Mammary epithelial cell (primary cell): ENCODE results near the gene TNFRSF14.

Source experiments
- EZH2 ChIP-seq: IDR thresholded peaks from 2 replicates; pipeline ENCODE4 v1.6.1; 2012; ENCODE audit warnings: low read length, inconsistent platforms, borderline replicate concordance
- TF ChIP-seq, protein P1 (sequence below), 2 donors: IDR thresholded peaks in 1 of 2; conservative IDR thresholded peaks in 1 of 2; 2 replicates each; pipeline ENCODE4 v1.5.1; 2011 to 2012; ENCODE audit warnings: inconsistent platforms in 2 of 2, low read length in 2 of 2, mild to moderate bottlenecking in 2 of 2, control low read depth in 1 of 2, low read depth in 1 of 2; ENCODE audit not compliant: insufficient read depth in 1 of 2; ENCODE audit errors: extremely low read depth in 1 of 2

DNA sequence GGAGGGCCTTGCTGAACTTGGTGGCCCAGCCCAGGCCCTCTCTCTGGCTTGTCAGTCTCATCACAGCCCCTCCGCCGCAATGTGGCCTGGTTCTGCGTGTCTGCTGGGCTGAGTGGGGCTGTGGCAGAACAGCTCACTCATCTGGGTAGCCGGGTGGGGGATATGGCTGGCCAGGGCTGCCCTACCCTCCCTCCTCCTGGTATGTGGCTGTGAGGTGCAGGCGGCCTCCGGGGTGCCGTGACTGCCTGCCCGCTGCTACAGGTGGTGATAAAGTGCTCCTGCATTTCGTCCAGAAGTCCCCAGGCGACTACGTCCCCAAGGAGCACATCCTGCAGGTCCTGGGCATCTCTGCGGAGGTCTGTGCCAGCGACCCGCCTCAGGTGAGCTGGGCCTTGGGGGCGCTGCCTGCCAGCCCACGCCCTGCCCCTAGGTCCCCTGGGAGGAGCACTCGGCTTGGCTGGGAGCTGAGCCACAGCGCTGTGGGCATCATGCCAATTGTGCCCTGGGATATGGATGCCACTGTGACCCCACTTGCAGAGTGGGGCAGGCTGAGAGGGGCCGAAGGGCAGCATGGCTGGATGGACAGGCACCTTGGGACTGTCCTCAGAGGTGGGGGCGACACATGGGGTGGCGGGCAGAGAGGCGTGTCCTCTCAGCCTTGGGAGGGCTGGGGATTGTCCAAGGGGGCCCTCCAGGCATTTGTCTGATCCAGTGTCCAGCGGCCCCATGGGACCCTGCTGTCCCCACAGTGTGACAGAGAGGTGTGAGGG, 32.7 kb downstream of the TNFRSF14 start:
- TF ChIP-seq, protein P1, sequence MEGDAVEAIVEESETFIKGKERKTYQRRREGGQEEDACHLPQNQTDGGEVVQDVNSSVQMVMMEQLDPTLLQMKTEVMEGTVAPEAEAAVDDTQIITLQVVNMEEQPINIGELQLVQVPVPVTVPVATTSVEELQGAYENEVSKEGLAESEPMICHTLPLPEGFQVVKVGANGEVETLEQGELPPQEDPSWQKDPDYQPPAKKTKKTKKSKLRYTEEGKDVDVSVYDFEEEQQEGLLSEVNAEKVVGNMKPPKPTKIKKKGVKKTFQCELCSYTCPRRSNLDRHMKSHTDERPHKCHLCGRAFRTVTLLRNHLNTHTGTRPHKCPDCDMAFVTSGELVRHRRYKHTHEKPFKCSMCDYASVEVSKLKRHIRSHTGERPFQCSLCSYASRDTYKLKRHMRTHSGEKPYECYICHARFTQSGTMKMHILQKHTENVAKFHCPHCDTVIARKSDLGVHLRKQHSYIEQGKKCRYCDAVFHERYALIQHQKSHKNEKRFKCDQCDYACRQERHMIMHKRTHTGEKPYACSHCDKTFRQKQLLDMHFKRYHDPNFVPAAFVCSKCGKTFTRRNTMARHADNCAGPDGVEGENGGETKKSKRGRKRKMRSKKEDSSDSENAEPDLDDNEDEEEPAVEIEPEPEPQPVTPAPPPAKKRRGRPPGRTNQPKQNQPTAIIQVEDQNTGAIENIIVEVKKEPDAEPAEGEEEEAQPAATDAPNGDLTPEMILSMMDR (conservative IDR thresholded peaks at IDR 0.05 in 1 of 2, IDR thresholded peaks at IDR 0.05 in 1 of 2; ENCODE audit: extremely low read depth in 1 of 2, insufficient read depth in 1 of 2, low read depth in 1 of 2, low read length in 2 of 2) = no peak
- TF ChIP-seq EZH2 = no peak
